Endothelial cell of umbilical vein (primary cell): ENCODE measurements around the gene PPFIBP2.

Experiments
- EZH2 ChIP-seq: IDR thresholded peaks from 2 replicates; pipeline ENCODE4 v1.6.1; 2012; ENCODE audit warnings: borderline replicate concordance, low read depth, mild to moderate bottlenecking, moderate library complexity, low read length, inconsistent platforms; ENCODE audit not compliant: severe bottlenecking
- POLR2A ChIP-seq: IDR thresholded peaks from 2 replicates; pipeline ENCODE4 v1.6.1; 2012; ENCODE audit warnings: low read depth, mild to moderate bottlenecking, control low read depth, low read length
- TF ChIP-seq, protein P1 (sequence below), 2 donors: IDR thresholded peaks; 1 replicate in 1 of 2; 2 replicates in 1 of 2; pipeline ENCODE4 v1.5.1; 2011; ENCODE audit warnings: low read length in 2 of 2, mild to moderate bottlenecking in 2 of 2, moderate library complexity in 2 of 2, control low read depth in 1 of 2, inconsistent platforms in 1 of 2, low read depth in 1 of 2; ENCODE audit not compliant: insufficient read depth in 1 of 2; ENCODE audit errors: extremely low read depth in 1 of 2

DNA sequence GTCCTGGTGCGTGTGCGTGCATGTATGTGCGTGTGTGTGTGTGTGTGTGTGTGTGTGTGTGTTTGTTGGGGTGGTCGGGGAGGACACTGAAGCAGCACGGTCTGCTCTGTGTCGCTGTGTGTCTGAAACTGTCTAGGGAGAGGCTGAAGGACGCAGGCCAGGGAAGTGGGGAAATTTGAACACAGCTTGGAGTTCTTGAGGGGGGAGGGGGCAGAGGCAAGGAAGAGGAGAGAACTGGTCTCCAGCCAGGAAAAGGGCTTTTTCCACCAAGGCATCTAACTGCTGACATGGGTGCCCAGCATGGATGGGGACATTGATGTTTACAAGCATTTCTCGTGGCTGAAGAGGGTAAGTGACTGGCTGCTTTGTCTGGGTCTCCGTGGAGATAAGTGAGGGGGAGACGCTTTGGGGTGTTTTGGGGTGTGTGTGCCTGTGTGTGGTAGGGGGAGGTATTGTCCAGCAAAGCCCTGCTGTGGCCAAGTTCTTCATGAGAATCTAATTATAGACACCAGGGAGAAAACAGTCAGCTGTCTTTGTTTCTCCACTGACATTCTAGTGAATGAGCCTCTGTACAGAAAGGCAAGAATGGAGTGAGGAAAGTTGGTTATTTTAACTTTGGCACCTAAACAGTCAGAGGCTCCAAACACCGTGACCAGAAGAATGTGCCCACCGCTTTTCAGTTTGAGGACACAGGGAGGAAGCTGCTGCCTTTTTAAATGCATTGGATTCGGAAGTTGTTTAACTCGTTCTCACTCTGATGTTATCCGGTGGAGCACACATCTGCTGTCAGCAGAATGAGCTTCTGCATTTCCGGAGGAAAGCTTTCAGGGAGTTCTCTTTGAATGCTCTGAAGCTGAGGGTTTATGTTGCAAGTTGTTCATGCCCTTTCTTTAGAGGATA, 63.7 kb downstream of the PPFIBP2 start:
- TF ChIP-seq POLR2A (no peak), EZH2 (no peak)
- TF ChIP-seq, protein P1, sequence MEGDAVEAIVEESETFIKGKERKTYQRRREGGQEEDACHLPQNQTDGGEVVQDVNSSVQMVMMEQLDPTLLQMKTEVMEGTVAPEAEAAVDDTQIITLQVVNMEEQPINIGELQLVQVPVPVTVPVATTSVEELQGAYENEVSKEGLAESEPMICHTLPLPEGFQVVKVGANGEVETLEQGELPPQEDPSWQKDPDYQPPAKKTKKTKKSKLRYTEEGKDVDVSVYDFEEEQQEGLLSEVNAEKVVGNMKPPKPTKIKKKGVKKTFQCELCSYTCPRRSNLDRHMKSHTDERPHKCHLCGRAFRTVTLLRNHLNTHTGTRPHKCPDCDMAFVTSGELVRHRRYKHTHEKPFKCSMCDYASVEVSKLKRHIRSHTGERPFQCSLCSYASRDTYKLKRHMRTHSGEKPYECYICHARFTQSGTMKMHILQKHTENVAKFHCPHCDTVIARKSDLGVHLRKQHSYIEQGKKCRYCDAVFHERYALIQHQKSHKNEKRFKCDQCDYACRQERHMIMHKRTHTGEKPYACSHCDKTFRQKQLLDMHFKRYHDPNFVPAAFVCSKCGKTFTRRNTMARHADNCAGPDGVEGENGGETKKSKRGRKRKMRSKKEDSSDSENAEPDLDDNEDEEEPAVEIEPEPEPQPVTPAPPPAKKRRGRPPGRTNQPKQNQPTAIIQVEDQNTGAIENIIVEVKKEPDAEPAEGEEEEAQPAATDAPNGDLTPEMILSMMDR (IDR thresholded peaks at IDR 0.05; ENCODE audit: extremely low read depth in 1 of 2, insufficient read depth in 1 of 2, low read depth in 1 of 2, low read length in 2 of 2) = no peak
